Common myeloid progenitor, CD34-positive (primary cell): ENCODE results near the gene TVP23C.

Source experiments
- CTCF ChIA-PET: fragments of 350-600 bp; sonication (Branson Sonifier 250); formaldehyde crosslinking; loops from one replicate; lab custom pipeline; 2021; ENCODE audit warnings: antibody characterized with exemption; lab: Charles Lee
- POLR2A ChIA-PET: fragments of 350-600 bp; sonication (Branson Sonifier 250); formaldehyde crosslinking; loops from one replicate; lab custom pipeline; 2021; ENCODE audit warnings: antibody characterized with exemption; lab: Charles Lee
- DNase-seq, 3 donors: peaks; one replicate each; pipeline versions ENCODE4 v3.0.0 to v3.0.0-alpha.2; 2013
- H3K27ac ChIP-seq, 2 experiments: 1 replicate in 1 of 2; 2 replicates in 1 of 2; pipeline ENCODE4 v1.7.0; 2013; ENCODE audit warnings: inconsistent platforms in 2 of 2, low read length in 2 of 2, mild to moderate bottlenecking in 2 of 2, low read depth in 1 of 2, moderate library complexity in 1 of 2; ENCODE audit not compliant: severe bottlenecking in 2 of 2, insufficient read depth in 1 of 2, poor library complexity in 1 of 2
- H3K27me3 ChIP-seq, 5 experiments: replicated peaks in 2 of 5; 1 replicate in 3 of 5; 2 replicates in 2 of 5; pipeline versions ENCODE4 v1.6.1 to v1.7.0; 2013; ENCODE audit warnings: low read length in 4 of 5, mild to moderate bottlenecking in 2 of 5, moderate library complexity in 2 of 5, inconsistent platforms in 1 of 5; ENCODE audit not compliant: insufficient read depth in 5 of 5, control insufficient read depth in 4 of 5
- H3K36me3 ChIP-seq, 4 experiments: 1 replicate in 2 of 4; 2 replicates in 2 of 4; pipeline versions ENCODE4 v1.6.1 to v1.7.0; 2013; ENCODE audit warnings: low read length in 3 of 4, control low read depth in 1 of 4, mild to moderate bottlenecking in 1 of 4; ENCODE audit not compliant: control insufficient read depth in 4 of 4, insufficient read depth in 4 of 4
- H3K4me1 ChIP-seq, 4 experiments: 1 replicate in 3 of 4; 2 replicates in 1 of 4; pipeline versions ENCODE4 v1.6.1 to v1.7.1; 2013; ENCODE audit warnings: low read length in 3 of 4, mild to moderate bottlenecking in 3 of 4, control low read depth in 1 of 4, inconsistent platforms in 1 of 4, moderate library complexity in 1 of 4; ENCODE audit not compliant: control insufficient read depth in 4 of 4, insufficient read depth in 4 of 4; ENCODE audit errors: control extremely low read depth in 1 of 4
- H3K4me3 ChIP-seq, 7 experiments: 1 replicate in 4 of 7; 2 replicates in 3 of 7; pipeline versions ENCODE4 v1.5.1 to v1.7.0; 2013; ENCODE audit warnings: mild to moderate bottlenecking in 7 of 7, low read length in 6 of 7, moderate library complexity in 6 of 7, inconsistent platforms in 2 of 7, low read depth in 2 of 7, control low read depth in 1 of 7; ENCODE audit not compliant: insufficient read depth in 4 of 7, control insufficient read depth in 1 of 7; ENCODE audit errors: extremely low read depth in 1 of 7
- H3K9me3 ChIP-seq, 5 experiments: 1 replicate in 4 of 5; 2 replicates in 1 of 5; pipeline versions ENCODE4 v1.6.1 to v1.7.1; 2013; ENCODE audit warnings: low read length in 4 of 5, mild to moderate bottlenecking in 2 of 5, inconsistent platforms in 1 of 5, low read depth in 1 of 5, moderate library complexity in 1 of 5; ENCODE audit not compliant: control insufficient read depth in 4 of 5, insufficient read depth in 2 of 5; ENCODE audit errors: control extremely low read depth in 1 of 5
- WGBS: methylation state at CpG from one replicate; pipeline ENCODE4 v1.1.5; 2013; ENCODE audit not compliant: insufficient coverage; 5-methylcytosine and 5-hydroxymethylcytosine counted together

Gene TVP23C

DNA sequence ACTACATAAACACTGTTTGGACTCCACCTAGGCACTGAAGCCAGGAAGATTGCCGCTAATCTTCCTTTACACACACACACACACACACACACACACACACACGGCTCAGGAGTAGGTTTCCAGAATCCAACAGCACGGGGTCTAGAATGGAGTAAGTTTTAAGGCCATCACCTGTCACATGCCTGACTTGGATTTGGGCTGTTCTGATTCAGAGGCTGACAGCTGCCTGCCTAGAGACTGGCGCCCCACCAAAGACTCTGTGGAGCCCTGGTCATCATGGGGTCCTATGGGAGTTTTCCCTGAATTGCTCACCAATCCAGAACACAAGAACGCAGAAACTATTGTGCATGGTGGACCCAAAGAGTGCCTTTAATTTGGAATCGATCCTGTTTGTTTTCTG is 106.8 kb downstream of the TVP23C start:
- no peak for DNase-seq
- Histone ChIP-seq H3K27ac (no peak overlapping the region), H3K27me3 (no peaks in the 10 kb centered on the region), H3K4me3 (no peak overlapping the region), H3K36me3 (peaks cover 2 to 16% (median 5%) of the 10 kb centered on the region in 4 experiments), H3K4me1 (no peaks in the 10 kb centered on the region), H3K9me3 (peaks cover 0 to 14% (median 4%) of the 10 kb centered on the region in 5 experiments)
- ChIA-PET CTCF (no interaction called here), POLR2A (interaction anchor here (0.5 kb wide), 1 partner anchor 11 kb away, joined by 3 read pairs; no protein-coding TSS in a partner anchor)
- WGBS = 100% methylated on average over 4 of the region's 6 CpGs

DNA sequence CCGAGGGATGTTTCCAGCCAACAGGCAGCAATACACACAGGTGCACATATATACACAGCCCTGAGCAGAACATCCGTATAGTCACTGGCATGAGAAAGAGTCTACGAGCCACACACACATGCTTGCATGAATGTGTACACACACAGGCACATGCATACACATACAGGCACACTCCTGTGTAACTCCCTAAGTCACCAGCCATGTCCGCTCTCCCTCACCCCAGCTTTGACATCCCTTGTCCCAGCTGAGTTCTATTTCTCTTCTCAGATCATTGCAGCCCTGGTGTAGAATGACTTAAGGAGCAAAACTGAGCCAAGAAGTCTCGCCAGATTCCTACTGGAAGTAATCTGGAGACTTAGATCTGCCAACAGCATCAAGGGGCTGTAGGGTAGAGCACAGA is 108.9 kb downstream of the TVP23C start:
- ChIA-PET CTCF (no interaction called here), POLR2A (no interaction called here)
- no peak overlapping the region for H3K4me3 ChIP-seq
- H3K36me3 ChIP-seq = peaks cover 2 to 16% (median 5%) of the 10 kb centered on the region in 4 experiments
- H3K9me3 ChIP-seq = peaks cover 0 to 11% (median 4%) of the 10 kb centered on the region in 5 experiments
- no peak for DNase-seq
- WGBS = 100% methylated on average over 4 of the region's 5 CpGs
- no peak overlapping the region for H3K27ac ChIP-seq
- no peaks in the 10 kb centered on the region for H3K27me3 ChIP-seq
- H3K4me1 ChIP-seq = no peaks in the 10 kb centered on the region

DNA sequence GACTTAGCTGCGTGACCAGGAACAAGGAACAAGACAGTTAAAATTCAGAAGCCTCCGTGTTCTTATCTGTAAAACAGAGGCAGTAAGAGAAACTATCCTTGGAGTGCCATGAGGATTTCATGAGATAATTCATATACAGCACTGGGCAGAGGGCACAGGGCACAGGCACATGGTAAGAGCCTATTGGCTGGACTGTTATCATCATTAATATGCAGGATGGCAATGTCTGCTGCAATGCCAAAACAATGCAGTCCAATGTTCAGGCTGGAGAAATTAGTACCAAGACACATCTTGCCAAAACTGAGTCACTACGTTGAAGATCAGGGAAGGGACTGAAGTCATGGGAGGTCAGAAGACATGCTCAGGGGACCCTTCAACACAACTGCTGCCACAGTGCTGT is 109.5 kb downstream of the TVP23C start:
- no peaks in the 10 kb centered on the region for H3K27me3 ChIP-seq
- no peak overlapping the region for H3K27ac ChIP-seq
- no peaks in the 10 kb centered on the region for H3K4me1 ChIP-seq
- ChIA-PET POLR2A (no interaction called here), CTCF (no interaction called here)
- 100% methylated on average over 2 of the region's 3 CpGs for WGBS
- no peak overlapping the region for H3K4me3 ChIP-seq
- H3K36me3 ChIP-seq = peaks cover 2 to 16% (median 5%) of the 10 kb centered on the region in 4 experiments
- no peak for DNase-seq
- H3K9me3 ChIP-seq = peaks cover 0 to 11% (median 4%) of the 10 kb centered on the region in 5 experiments

DNA sequence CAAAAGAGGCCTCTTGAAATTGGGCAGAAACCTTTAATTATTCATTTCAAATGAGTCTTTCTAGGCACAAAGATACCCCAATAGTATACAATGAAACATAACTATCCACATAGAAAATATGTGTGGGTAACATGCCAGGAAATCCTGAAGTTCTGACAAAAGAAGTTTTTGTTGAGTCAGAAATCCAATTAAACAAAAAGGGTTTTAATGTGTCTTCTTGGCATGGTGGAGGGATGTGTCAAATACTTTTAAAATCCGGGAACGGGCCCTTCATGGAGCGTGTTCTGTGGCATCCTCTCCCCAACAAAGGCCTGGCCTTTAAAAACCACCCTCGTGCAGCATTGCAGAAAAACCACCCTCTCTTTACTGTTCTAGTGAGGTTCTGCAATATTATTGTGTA is 110.0 kb downstream of the TVP23C start:
- no peaks in the 10 kb centered on the region for H3K4me1 ChIP-seq
- no CpG with 5 or more reads among the region's 4 CpGs for WGBS

DNA sequence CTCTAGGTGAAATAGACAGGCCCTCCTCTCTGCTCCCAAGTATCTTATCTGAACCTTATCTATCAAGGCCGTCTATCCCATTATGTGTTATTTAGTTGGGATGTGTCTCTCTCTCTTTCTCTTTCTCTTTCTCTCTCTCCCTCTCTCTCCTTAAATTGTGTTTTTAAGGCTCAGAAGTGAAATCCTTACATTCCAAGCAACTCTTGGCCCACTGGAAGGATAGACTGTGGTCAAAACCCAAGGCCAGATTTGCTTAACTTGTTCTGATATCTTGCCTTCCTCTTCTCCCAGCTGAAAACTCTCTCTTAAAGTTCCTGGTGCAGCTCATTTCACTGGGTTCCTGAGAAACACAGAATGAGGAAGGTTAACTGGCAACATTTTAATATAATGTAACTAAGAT is 110.5 kb downstream of the TVP23C start:
- Histone ChIP-seq H3K36me3 (peaks cover 2 to 16% (median 4%) of the 10 kb centered on the region in 4 experiments), H3K27ac (no peak overlapping the region), H3K27me3 (no peaks in the 10 kb centered on the region), H3K4me1 (no peaks in the 10 kb centered on the region), H3K4me3 (no peak overlapping the region), H3K9me3 (peaks cover 0 to 11% (median 4%) of the 10 kb centered on the region in 5 experiments)
- CTCF ChIA-PET = no interaction called here
- no CpG with 5 or more reads among the region's 1 CpG for WGBS
- no peak for DNase-seq
- POLR2A ChIA-PET = no interaction called here

More for the DNA sequence above, 110.0 kb downstream of the TVP23C start:
- Histone ChIP-seq H3K4me3 (no peak overlapping the region), H3K27ac (no peak overlapping the region), H3K27me3 (no peaks in the 10 kb centered on the region), H3K9me3 (peaks cover 0 to 11% (median 4%) of the 10 kb centered on the region in 5 experiments), H3K36me3 (peaks cover 2 to 16% (median 5%) of the 10 kb centered on the region in 4 experiments)
- ChIA-PET CTCF (no interaction called here), POLR2A (no interaction called here)
- no peak for DNase-seq
